Suprapubic skin (tissue), 4 donors: ENCODE measurements around the gene GEMIN4.

ENCODE experiments used
- EP300 ChIP-seq: sonication (generic); formaldehyde crosslinking; IDR thresholded peaks from one replicate; pipeline ENCODE4 v1.6.1; 2017; ENCODE audit warnings: antibody characterized with exemption
- POLR2A ChIP-seq, 2 donors: fragments of 450-650 bp; IDR thresholded peaks; one replicate each; pipeline ENCODE4 v1.6.1; 2017; ENCODE audit warnings: antibody characterized with exemption in 2 of 2, mild to moderate bottlenecking in 2 of 2, moderate library complexity in 2 of 2
- POLR2AphosphoS5 ChIP-seq, 3 donors: sonication (generic); formaldehyde crosslinking; IDR thresholded peaks; one replicate each; pipeline ENCODE4 v1.6.1; 2017; ENCODE audit warnings: antibody characterized with exemption in 3 of 3
- TF ChIP-seq, protein P1 (sequence below), 2 donors: fragments of 200-600 bp in 1 of 2; fragments of 450-650 bp in 1 of 2; sonication (generic) in 1 of 2; IDR thresholded peaks; one replicate each; pipeline ENCODE4 v1.5.1; 2016 to 2019; ENCODE audit warnings: antibody characterized with exemption in 2 of 2, mild to moderate bottlenecking in 1 of 2, moderate library complexity in 1 of 2

DNA sequence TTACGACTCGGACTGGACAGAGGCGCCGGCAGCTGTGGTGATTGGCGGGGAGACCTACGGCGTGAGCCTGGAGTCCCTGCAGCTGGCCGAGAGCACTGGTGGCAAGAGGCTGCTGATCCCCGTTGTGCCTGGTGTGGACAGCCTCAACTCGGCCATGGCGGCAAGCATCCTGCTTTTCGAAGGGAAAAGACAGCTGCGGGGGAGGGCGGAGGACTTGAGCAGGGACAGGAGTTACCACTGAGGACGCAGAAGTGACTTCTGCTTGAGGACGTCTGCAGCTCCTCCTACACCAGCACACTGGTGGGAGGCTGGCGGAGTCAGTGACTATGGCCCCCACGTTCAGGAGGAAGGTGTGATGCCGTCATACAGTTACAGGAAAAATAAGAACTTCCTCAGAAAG is 39.8 kb upstream of the GEMIN4 start:
- no peak for TF ChIP-seq POLR2A (IDR thresholded peaks at IDR 0.05)
- TF ChIP-seq, protein P1, sequence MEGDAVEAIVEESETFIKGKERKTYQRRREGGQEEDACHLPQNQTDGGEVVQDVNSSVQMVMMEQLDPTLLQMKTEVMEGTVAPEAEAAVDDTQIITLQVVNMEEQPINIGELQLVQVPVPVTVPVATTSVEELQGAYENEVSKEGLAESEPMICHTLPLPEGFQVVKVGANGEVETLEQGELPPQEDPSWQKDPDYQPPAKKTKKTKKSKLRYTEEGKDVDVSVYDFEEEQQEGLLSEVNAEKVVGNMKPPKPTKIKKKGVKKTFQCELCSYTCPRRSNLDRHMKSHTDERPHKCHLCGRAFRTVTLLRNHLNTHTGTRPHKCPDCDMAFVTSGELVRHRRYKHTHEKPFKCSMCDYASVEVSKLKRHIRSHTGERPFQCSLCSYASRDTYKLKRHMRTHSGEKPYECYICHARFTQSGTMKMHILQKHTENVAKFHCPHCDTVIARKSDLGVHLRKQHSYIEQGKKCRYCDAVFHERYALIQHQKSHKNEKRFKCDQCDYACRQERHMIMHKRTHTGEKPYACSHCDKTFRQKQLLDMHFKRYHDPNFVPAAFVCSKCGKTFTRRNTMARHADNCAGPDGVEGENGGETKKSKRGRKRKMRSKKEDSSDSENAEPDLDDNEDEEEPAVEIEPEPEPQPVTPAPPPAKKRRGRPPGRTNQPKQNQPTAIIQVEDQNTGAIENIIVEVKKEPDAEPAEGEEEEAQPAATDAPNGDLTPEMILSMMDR (IDR thresholded peaks at IDR 0.05) = no peak
- no peak for TF ChIP-seq POLR2AphosphoS5 (IDR thresholded peaks at IDR 0.05)
- no peak for TF ChIP-seq EP300
